ENCODE data around the gene HBG1. TPM values are rescaled to one million over a fixed set of nuclear protein-coding genes. Genes with fewer than 3 reads are reported as not detected.

HBG1 gene
- total and polyA plus RNA-seq, 2 of the 8 experiments (the other 6 are each of a cell fraction or from before 2014, with no cell fraction given), result 0.26 TPM; not detected in 1

DNA sequence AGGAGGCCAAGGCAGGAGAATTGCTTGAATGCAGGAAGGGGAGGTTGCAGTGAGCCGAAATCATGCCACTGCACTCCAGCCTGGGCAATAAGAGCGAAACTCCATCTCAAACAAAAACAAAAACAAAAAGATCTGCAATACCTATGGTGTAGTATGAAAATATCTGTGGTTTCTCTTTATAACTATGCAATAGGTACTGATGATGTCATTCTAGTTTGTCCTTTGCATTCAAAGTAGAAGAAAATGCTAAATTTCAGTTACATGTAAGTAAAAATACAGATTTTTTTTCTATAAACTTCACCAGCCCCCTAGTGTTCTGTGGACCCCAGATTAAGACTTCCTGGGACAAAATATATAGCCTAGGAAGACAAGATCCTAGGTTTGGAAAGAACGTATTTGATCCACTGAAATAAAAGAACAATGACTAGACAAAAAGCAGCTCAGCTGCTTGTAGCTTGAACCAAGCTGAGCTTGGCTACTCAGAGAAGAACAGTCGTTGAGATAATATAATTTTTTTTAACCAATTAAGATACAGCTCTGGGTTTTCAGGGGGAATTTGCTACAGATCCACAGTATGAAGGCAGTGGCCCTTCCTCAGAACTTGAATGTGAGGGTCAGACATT, 22.8 kb upstream of the HBG1 start (continued):
- TF ChIP-seq, protein P1, sequence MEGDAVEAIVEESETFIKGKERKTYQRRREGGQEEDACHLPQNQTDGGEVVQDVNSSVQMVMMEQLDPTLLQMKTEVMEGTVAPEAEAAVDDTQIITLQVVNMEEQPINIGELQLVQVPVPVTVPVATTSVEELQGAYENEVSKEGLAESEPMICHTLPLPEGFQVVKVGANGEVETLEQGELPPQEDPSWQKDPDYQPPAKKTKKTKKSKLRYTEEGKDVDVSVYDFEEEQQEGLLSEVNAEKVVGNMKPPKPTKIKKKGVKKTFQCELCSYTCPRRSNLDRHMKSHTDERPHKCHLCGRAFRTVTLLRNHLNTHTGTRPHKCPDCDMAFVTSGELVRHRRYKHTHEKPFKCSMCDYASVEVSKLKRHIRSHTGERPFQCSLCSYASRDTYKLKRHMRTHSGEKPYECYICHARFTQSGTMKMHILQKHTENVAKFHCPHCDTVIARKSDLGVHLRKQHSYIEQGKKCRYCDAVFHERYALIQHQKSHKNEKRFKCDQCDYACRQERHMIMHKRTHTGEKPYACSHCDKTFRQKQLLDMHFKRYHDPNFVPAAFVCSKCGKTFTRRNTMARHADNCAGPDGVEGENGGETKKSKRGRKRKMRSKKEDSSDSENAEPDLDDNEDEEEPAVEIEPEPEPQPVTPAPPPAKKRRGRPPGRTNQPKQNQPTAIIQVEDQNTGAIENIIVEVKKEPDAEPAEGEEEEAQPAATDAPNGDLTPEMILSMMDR (IDR thresholded peaks at IDR 0.05; ENCODE audit: control extremely low read depth in 1 of 3, insufficient read depth in 1 of 3, low read depth in 1 of 3, low read length in 3 of 3), result no peak
- TF ChIP-seq EP300 (IDR thresholded peaks at IDR 0.05; ENCODE audit: borderline replicate concordance in 1 of 2, low read depth in 2 of 2, low read length in 2 of 2) (no peak), KDM1A (IDR thresholded peaks at IDR 0.05; ENCODE audit: borderline replicate concordance, low read length) (no peak), ZNF274 (IDR thresholded peaks at IDR 0.05; ENCODE audit: borderline replicate concordance, extremely low read depth, low read length) (no peak), NANOG (IDR thresholded peaks at IDR 0.05; ENCODE audit: insufficient read depth, low read depth, low read length, poor library complexity, severe bottlenecking) (no peak), RXRA (IDR thresholded peaks at IDR 0.05; ENCODE audit: insufficient read depth, low read depth, low read length) (no peak), YY1 (IDR thresholded peaks at IDR 0.05; ENCODE audit: low read depth, low read length) (no peak)

Measured in H1 (cell line).